Measurements from ENCODE around the gene TMEM31.

GRCh38 chrX:103699243-103699642 lies 11.5 kb upstream of the TMEM31 start:
- TF ChIP-seq CTCF (conservative IDR thresholded peaks at IDR 0.05; ENCODE audit: low read depth, low read length) (no peak), EZH2 (IDR thresholded peaks at IDR 0.05; ENCODE audit: low read length, unreplicated experiment) (no peak)

All from PC-3 (cell line).